HepG2 (cell line): ENCODE data around the gene CERS5. TPM values are rescaled to one million over a fixed set of nuclear protein-coding genes. Genes with fewer than 3 reads are reported as not detected.

Experiments used
- ARHGAP35 ChIP-seq: sonication (generic); formaldehyde crosslinking; IDR thresholded peaks from 2 replicates; pipeline ENCODE4 v1.9.0; 2022; ENCODE audit warnings: mild to moderate bottlenecking, inconsistent platforms, moderate library complexity, missing genetic modification reagents, borderline replicate concordance
- CCDC6 ChIP-seq: sonication (generic); formaldehyde crosslinking; IDR thresholded peaks from 2 replicates; pipeline ENCODE4 v1.8.1; 2022; ENCODE audit warnings: mild to moderate bottlenecking, missing genetic modification reagents, moderate library complexity
- GTF2F1 ChIP-seq: fragments of 150-350 bp; IDR thresholded peaks from 2 replicates; pipeline ENCODE4 v1.6.1; 2014; ENCODE audit warnings: low read length
- KLF16 ChIP-seq, 2 experiments: sonication (generic) in 1 of 2; formaldehyde crosslinking in 1 of 2; IDR thresholded peaks; 2 replicates each; pipeline versions ENCODE4 v1.6.1 to v1.8.0; 2016 to 2023; ENCODE audit warnings: missing genetic modification reagents in 2 of 2, missing compliant biosample characterization in 1 of 2
- MZF1 ChIP-seq: sonication (generic); formaldehyde crosslinking; IDR thresholded peaks from 2 replicates; pipeline ENCODE4 v1.8.1; 2023; ENCODE audit warnings: mild to moderate bottlenecking, missing genetic modification reagents, borderline replicate concordance
- PBX2 ChIP-seq: IDR thresholded peaks from 2 replicates; pipeline ENCODE4 v1.6.1; 2016; ENCODE audit warnings: control low read depth
- PCBP1 ChIP-seq: fragments of 200-400 bp; formaldehyde crosslinking; IDR thresholded peaks from 2 replicates; pipeline ENCODE4 v1.6.1; 2017; ENCODE audit warnings: mild to moderate bottlenecking, low read depth, low read length, borderline replicate concordance
- POGZ ChIP-seq: sonication (generic); formaldehyde crosslinking; IDR thresholded peaks from 2 replicates; pipeline ENCODE4 v1.4.0; 2020; ENCODE audit warnings: mild to moderate bottlenecking, missing genetic modification reagents
- POLR2AphosphoS5 ChIP-seq: IDR thresholded peaks from 2 replicates; pipeline ENCODE4 v1.6.1; 2012; ENCODE audit warnings: low read depth, low read length
- TBP ChIP-seq: sonication (generic); formaldehyde crosslinking; IDR thresholded peaks from 2 replicates; pipeline ENCODE4 v1.5.0; 2020; ENCODE audit warnings: missing genetic modification reagents
- TGIF2 ChIP-seq: IDR thresholded peaks from 2 replicates; pipeline ENCODE4 v1.6.1; 2016; ENCODE audit warnings: control low read depth, missing compliant biosample characterization
- TOE1 ChIP-seq: sonication (generic); formaldehyde crosslinking; IDR thresholded peaks from 2 replicates; pipeline ENCODE4 v1.4.0; 2020; ENCODE audit warnings: mild to moderate bottlenecking, missing genetic modification reagents
- U2AF2 ChIP-seq: fragments of 200-400 bp; formaldehyde crosslinking; IDR thresholded peaks from 2 replicates; pipeline ENCODE4 v1.6.1; 2017; ENCODE audit warnings: low read depth, mild to moderate bottlenecking, low read length
- ZBTB38 ChIP-seq: sonication (generic); formaldehyde crosslinking; IDR thresholded peaks from 2 replicates; pipeline ENCODE4 v1.5.1; 2020; ENCODE audit warnings: mild to moderate bottlenecking, missing genetic modification reagents
- ZBTB7B ChIP-seq: sonication (generic); formaldehyde crosslinking; IDR thresholded peaks from 2 replicates; pipeline ENCODE4 v1.4.0; 2020; ENCODE audit warnings: missing genetic modification reagents
- ZFX ChIP-seq: sonication (generic); formaldehyde crosslinking; IDR thresholded peaks from 2 replicates; pipeline ENCODE4 v1.4.0; 2020; ENCODE audit warnings: mild to moderate bottlenecking, low read depth, missing genetic modification reagents, moderate library complexity
- ZKSCAN1 ChIP-seq: fragments of 150-350 bp; IDR thresholded peaks from 2 replicates; pipeline ENCODE4 v1.6.1; 2014; ENCODE audit warnings: low read length
- ZKSCAN8 ChIP-seq: IDR thresholded peaks from 2 replicates; pipeline ENCODE4 v1.6.1; 2016; ENCODE audit warnings: borderline replicate concordance, missing genetic modification reagents, missing compliant biosample characterization
- ZNF33B ChIP-seq: sonication (generic); formaldehyde crosslinking; IDR thresholded peaks from 2 replicates; pipeline ENCODE4 v1.5.1; 2020; ENCODE audit warnings: mild to moderate bottlenecking, missing genetic modification reagents
- ZNF383 ChIP-seq: sonication (generic); formaldehyde crosslinking; IDR thresholded peaks from 2 replicates; pipeline ENCODE4 v1.4.0; 2020; ENCODE audit warnings: missing genetic modification reagents, mild to moderate bottlenecking, borderline replicate concordance
- ZNF460 ChIP-seq: sonication (generic); formaldehyde crosslinking; IDR thresholded peaks from 2 replicates; pipeline ENCODE4 v1.5.1; 2020; ENCODE audit warnings: missing genetic modification reagents, mild to moderate bottlenecking, borderline replicate concordance
- ZNF770 ChIP-seq: sonication (generic); formaldehyde crosslinking; IDR thresholded peaks from 2 replicates; pipeline ENCODE4 v1.5.0; 2020; ENCODE audit warnings: mild to moderate bottlenecking, missing genetic modification reagents
- ZSCAN21 ChIP-seq: sonication (generic); formaldehyde crosslinking; IDR thresholded peaks from 2 replicates; pipeline ENCODE4 v1.8.0; 2022; ENCODE audit warnings: mild to moderate bottlenecking, missing genetic modification reagents, moderate library complexity, borderline replicate concordance
- ZSCAN29 ChIP-seq: sonication (generic); formaldehyde crosslinking; conservative IDR thresholded peaks from 2 replicates; pipeline ENCODE4 v1.4.0; 2020; ENCODE audit warnings: mild to moderate bottlenecking, missing genetic modification reagents
- ZZZ3 ChIP-seq: sonication (generic); formaldehyde crosslinking; IDR thresholded peaks from 2 replicates; pipeline ENCODE4 v1.4.0; 2020; ENCODE audit warnings: missing genetic modification reagents, mild to moderate bottlenecking, borderline replicate concordance
- polyA plus RNA-seq, 8 experiments: library from polyadenylated mRNA; depleted of rRNA in 3 of 8; stranded (reverse) in 7 of 8; unstranded in 1 of 8; fragments of >200 nt; fragmentation: Illumina TruSeq in 4 of 8; extraction: Trizol in 4 of 8; gene quantifications; 2 replicates each; pipeline versions ENCODE4 v1.2.1 to v1.2.3, GENCODE V29; 2011 to 2016; ENCODE audit warnings: low read depth in 4 of 8, missing spikeins in 1 of 8, mixed read lengths in 1 of 8; ENCODE audit not compliant: insufficient read depth in 1 of 8
- total RNA-seq, 5 experiments: library from RNA; depleted of rRNA; stranded (reverse); fragments of >200 nt; fragmentation: Illumina TruSeq; extraction: Trizol; gene quantifications; 2 replicates each; pipeline ENCODE4 v1.2.3, GENCODE V29; 2016; ENCODE audit warnings: low read depth in 1 of 5
- TF ChIP-seq, protein P1 (sequence below): sonication (generic); formaldehyde crosslinking; IDR thresholded peaks from 2 replicates; pipeline ENCODE4 v1.4.0; 2020; ENCODE audit warnings: mild to moderate bottlenecking, missing genetic modification reagents

CERS5 gene
- total and polyA plus RNA-seq, 2 of the 13 experiments (the other 11 are each of a cell fraction or from before 2014, with no cell fraction given), result 22.3 to 48.8 TPM

GRCh38 chr12:50111693-50112455 is 55.3 kb downstream of the CERS5 start, which contains the start of gene COX14 (continued):
- TF ChIP-seq PBX2 (CRISPR knock-in tag), result peak; percentile 74
- no peak for TF ChIP-seq GTF2F1
- no peak for TF ChIP-seq TBP (CRISPR knock-in tag)
- peak; percentile 11; the same call in 1 of the 2 replicates for TF ChIP-seq ZNF770 (CRISPR knock-in tag)
- peak; percentile 92 for TF ChIP-seq ZBTB38 (CRISPR knock-in tag)
- TF ChIP-seq ZSCAN29 (CRISPR knock-in tag), result peak; percentile 66; the same call in 1 of the 2 replicates
- TF ChIP-seq TGIF2 (CRISPR knock-in tag), result peak; percentile 88
- no peak for TF ChIP-seq ZNF460 (CRISPR knock-in tag)
- TF ChIP-seq MZF1 (CRISPR knock-in tag), result 0 out of 2 replicates have a peak, but pooled peaks have one; percentile 63
- no peak for TF ChIP-seq ZKSCAN1
- TF ChIP-seq ZKSCAN8 (CRISPR knock-in tag), result 0 out of 2 replicates have a peak, but pooled peaks have one; percentile 15
- TF ChIP-seq ZNF33B (CRISPR knock-in tag), result 0 out of 2 replicates have a peak, but pooled peaks have one; percentile 58
- peak; percentile 76 for TF ChIP-seq POLR2AphosphoS5
- TF ChIP-seq, protein P1, sequence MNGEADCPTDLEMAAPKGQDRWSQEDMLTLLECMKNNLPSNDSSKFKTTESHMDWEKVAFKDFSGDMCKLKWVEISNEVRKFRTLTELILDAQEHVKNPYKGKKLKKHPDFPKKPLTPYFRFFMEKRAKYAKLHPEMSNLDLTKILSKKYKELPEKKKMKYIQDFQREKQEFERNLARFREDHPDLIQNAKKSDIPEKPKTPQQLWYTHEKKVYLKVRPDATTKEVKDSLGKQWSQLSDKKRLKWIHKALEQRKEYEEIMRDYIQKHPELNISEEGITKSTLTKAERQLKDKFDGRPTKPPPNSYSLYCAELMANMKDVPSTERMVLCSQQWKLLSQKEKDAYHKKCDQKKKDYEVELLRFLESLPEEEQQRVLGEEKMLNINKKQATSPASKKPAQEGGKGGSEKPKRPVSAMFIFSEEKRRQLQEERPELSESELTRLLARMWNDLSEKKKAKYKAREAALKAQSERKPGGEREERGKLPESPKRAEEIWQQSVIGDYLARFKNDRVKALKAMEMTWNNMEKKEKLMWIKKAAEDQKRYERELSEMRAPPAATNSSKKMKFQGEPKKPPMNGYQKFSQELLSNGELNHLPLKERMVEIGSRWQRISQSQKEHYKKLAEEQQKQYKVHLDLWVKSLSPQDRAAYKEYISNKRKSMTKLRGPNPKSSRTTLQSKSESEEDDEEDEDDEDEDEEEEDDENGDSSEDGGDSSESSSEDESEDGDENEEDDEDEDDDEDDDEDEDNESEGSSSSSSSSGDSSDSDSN, result peak; percentile 93
- TF ChIP-seq TOE1 (CRISPR knock-in tag), result no peak
- peak; percentile 95 for TF ChIP-seq ZFX (CRISPR knock-in tag)
- peak; percentile 54 for TF ChIP-seq ZZZ3 (CRISPR knock-in tag)
- peak; percentile 70; the same call in 1 of the 2 replicates for TF ChIP-seq ARHGAP35
- peak; percentile 79 for TF ChIP-seq POGZ (CRISPR knock-in tag)
- no peak for TF ChIP-seq PCBP1
- TF ChIP-seq ZBTB7B (CRISPR knock-in tag), result peak; percentile 74
- TF ChIP-seq ZSCAN21 (CRISPR knock-in tag), result peak; percentile 77; the same call in 1 of the 2 replicates
- TF ChIP-seq ZNF383 (CRISPR knock-in tag), result no peak
- TF ChIP-seq CCDC6, result peak; percentile 50; the same call in 1 of the 2 replicates
- 0 out of 4 replicates have a peak, but pooled peaks of 1 of the 2 experiments have one; percentile 41 for TF ChIP-seq KLF16 (CRISPR knock-in tag; IDR thresholded peaks at IDR 0.05)
- TF ChIP-seq U2AF2, result no peak
